ENCODE measurements around the gene CFAP58.
"Not testable (repeated sequence)": the region's sequence is repeated elsewhere in the genome, so short reads cannot be mapped to it uniquely, and the experiment has no call there.

CFAP58 gene

DNA sequence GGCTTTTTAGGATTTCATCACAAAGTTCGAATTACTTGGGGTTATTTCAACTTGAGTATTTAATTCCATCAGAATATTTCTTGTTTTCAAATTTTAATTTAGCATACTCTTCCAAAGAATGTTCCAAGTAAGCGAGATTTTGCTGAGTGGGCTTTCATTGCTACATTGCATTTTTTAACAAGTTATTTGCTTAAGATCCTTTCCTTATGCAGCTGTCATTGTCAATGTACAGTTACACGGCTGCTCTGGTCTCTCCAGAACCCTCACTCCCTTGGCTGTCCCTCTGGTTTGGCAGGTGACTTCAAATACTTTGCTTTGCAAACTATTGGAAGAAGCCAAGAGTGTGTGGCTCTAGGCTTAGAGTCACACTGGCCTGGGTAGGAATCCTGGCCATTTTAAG lies 80.0 kb downstream of the CFAP58 start:
- no peak for DNase-seq (ENCODE audit: low read depth in 2 of 2)

DNA sequence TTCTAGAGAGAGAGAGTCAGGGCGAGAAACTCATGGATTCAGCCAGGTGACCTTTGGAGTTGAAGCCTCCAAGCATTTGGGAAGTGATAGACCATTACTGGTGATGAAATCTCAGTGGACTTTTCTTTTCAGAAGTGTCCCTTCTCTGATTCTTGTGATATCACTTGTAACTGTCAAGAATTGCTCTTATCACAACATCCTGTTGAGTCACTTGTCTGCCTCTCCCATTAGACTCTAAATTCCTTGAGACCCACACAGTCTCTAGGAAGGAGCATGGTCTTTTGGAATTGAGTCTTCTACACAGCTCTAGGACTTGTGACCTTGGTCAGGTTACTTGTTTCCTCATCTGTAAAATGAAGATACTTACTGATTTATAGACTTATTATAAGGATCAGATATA lies 81.0 kb downstream of the CFAP58 start:
- no peak for DNase-seq (ENCODE audit: low read depth in 2 of 2)

DNA sequence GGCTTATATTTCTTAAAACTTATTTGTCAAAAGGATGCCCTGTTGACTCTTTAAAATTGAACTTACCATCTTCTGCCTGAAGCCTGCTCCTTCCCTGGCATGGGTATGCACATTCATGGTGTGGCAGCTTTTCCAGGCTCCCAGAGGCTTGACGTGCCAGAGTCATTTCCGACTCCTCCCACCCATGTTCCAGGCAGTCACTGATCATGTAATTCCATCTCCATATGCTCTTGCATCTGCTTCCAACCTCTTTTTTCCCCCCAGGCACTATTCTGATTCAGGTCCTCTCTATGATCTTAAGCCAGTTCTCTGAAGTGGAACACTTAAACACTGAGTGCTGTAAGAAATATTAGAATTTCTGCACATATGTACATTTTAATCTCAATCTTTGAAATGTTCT lies 82.2 kb downstream of the CFAP58 start:
- no peak for DNase-seq (ENCODE audit: low read depth in 2 of 2)

DNA sequence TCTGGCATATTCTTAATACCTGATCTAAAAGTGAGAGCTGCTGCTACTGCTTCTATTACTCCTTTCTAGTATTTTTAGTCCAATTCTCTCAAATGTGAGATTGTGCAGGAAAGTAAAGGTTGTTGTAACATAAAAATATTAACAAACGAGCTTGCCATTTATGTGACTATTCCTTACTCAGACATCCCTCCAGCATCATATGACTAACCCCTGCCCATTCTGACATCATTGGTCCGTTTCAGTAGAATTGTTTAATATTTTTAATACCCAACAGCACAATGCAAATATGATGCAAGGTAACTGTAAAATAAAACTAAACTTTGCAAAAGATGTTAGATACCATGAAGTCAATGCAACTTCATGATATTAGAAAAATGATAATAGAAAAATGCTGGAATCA lies 83.6 kb downstream of the CFAP58 start:
- no peak for DNase-seq (ENCODE audit: low read depth in 2 of 2)

DNA sequence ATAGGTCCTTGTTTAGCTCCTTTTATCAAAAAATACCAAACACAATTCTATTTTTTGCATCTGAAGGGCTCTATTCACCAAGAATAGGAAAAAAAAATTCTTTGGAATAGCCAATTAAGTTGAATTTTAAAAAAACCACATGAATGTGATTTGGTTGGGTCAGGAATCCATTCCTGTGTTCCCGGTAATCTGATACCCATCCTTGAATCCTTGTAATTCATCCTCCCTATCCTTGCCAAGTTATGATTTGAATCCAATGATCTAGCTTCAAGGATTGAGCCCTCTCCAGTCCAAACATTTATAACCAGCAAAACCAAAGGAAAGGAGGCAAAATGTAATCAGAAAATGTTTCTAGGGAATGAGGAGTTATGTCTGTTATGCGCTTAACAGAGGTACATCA lies 86.6 kb downstream of the CFAP58 start:
- no peak for DNase-seq (ENCODE audit: low read depth in 2 of 2)

DNA sequence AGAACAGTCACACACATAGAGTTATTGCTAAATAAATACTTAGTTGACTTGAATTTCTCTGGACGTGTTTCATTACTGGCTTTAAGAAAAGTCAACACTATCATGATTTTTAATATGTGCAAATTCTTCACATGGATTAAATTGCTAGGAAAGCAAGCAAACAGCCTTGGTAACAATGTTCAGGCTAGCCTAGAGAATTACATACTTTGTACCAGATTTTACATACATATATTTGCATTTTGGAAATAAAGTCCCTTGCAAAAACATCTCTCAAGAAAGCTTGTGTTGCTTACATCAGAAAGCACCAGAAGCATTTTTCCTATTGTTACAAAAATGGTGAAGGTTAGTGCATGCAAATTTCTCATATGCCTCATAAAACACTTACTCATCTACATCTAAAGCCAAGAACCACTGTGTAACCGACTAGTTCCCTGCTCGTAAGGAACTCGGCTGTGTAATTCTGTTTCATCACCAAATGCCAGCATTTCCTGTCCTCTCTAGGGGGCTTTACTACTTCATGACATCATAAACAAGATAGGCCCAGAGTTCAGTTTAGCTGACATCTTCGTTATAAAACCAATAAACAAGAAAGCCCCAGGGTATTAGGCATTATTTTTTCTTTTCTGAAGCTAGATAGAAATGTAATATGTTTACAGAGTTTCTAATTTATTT lies 87.8 kb downstream of the CFAP58 start:
- DNase-seq (ENCODE audit: low read depth in 2 of 2) = no peak

DNA sequence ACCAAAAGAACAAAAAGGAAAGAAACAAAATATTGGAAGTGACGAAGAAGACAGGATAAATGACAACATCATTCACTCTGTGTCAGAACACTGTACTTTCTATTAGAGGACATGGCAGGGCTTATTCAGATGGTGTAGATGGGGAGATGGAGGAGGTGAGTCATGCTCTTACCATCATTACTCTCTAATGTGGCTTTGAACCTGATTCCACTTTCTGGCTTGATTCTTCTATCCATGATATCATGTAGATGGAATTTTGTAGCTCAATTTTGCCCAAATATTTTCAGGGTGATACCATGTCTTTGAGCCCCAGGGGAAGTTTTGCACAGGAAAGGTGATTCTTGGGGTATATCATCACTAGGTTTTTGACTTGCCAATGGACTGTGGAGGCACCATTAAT lies 91.7 kb downstream of the CFAP58 start:
- DNase-seq (ENCODE audit: low read depth in 2 of 2) = no peak

DNA sequence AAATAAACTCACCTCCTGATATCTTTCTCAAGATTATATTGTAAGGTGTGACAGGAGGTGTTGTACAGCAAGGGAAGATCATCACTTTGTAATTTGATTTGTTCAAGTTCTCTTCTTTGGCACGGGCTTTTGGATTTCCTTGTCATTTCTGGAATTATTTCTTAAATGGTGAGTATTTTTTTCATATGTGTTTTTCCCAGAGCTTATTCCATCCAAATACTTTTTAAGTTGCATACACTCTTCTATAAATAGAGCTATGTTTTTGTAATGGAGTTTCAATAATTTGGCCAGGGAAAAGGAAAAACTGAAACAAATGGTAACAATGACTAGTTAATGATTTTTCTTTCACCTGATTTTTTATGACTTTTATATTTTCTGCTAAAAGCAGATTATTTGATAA lies 92.5 kb downstream of the CFAP58 start:
- no peak for DNase-seq (ENCODE audit: low read depth in 2 of 2)

DNA sequence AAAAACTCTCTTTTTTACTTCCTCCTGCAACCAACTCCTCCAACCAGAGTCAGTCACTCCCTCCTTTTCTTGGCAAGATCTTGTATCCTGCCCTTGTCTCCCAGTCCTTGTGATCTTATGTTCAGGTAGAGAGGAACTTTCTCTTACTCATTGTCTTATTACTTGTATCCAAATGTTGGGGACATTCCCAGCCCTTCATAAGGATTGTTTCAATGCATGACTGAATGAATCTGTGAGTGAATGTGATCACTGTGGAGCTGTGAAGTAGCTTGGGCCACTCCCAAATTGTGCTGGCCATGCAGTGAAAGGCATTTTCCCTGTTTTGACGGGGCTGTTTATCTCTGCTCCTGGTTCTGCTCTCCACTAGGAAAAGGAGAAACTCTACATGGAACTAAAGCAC lies 93.7 kb downstream of the CFAP58 start:
- DNase-seq (ENCODE audit: low read depth in 2 of 2) = no peak

DNA sequence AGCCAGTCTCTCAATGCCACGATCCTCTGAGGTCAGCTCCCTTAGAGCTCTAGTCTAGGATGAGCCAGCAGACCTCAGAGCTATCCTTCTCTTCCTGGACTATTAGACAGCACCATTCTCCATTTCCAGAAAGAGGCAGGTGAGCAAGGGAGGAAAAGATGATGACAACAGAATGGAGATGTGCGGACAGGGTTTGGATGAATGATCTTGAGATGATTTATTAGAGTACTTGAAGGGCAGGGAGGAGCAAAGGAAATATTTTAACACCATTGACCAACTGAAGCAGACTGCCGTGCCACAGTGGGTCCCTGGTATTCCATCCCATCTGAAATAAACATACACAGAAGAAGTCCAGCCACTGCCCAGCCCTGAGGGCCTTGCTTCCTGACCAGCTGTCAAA lies 94.3 kb downstream of the CFAP58 start:
- no peak for DNase-seq (ENCODE audit: low read depth in 2 of 2)

DNA sequence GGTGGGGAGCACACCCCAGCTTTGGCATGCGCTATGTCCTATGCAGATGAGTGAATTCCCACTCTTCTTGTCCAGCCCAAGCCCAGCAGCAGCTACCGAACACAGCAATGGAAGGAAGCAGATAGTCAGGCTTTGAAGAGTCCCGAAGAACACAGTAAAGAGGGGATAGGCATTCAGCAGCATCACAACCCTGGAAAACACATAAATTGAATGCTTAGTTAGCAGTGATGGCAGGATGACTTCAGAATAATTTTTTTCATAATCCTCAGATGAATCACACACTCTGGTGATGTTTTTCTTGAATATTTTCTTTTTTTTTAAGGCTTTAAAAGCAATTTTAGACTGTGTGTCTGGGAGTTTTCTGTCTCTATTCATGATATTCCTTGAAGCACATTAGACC lies 95.8 kb downstream of the CFAP58 start:
- no peak for DNase-seq (ENCODE audit: low read depth in 2 of 2)

DNA sequence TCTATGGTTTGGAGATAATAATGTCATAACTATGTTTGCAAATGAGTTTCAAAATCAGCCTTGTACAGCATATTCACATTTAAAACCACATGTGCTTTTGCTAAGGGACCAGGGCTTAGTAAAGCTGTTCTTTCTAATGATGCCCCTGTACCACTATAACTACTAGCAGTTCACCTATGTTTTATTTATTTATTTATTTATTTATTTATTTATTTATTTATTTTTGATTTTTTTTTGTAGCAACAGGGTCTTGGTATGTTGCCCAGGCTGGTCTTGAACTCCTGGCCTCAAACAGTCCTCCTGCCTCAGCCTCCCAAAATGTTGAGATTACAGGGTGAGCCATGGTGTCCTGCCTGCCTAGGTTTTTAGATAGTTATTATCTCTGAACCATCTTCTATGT lies 96.9 kb downstream of the CFAP58 start:
- DNase-seq (ENCODE audit: low read depth in 2 of 2) = no peak

DNA sequence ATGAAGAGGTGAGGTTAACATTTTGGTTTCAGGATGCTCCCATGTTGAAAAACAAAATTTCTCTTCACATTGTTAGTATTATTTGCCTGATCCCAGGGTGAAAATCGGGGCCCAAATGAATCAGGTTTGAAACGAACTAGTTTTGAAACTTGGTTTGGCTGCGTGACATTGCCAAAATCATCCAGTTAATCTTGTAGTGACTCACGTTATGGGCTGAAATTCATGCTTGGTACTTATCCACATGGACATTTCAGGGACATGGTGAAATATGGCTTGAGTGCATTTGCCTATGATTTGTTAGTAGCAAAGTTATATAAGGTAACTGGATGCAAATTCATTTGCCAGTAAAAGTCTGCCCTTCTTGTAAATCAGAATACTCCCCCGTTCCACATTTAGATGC lies 97.3 kb downstream of the CFAP58 start:
- DNase-seq (ENCODE audit: low read depth in 2 of 2) = no peak

DNA sequence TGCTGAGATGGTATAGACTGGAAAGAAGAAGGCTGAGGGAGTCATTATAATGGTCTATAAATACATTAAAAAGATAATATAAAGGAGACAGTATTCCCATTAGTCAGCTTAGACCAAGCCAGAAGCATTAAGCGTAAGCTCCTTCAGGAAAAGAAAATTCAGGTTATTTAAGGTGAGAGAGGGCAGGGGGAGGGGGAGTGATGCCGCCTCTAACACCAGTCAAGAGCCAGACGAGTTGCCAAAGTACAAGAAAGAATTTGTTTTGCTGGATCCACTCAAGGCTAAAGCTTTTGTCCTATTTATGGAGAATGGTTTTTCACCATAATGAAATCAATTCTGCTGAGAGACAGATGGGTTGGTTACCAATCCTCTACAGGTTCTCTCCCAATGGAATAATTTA lies 99.3 kb downstream of the CFAP58 start:
- DNase-seq (ENCODE audit: low read depth in 2 of 2) = no peak

DNA sequence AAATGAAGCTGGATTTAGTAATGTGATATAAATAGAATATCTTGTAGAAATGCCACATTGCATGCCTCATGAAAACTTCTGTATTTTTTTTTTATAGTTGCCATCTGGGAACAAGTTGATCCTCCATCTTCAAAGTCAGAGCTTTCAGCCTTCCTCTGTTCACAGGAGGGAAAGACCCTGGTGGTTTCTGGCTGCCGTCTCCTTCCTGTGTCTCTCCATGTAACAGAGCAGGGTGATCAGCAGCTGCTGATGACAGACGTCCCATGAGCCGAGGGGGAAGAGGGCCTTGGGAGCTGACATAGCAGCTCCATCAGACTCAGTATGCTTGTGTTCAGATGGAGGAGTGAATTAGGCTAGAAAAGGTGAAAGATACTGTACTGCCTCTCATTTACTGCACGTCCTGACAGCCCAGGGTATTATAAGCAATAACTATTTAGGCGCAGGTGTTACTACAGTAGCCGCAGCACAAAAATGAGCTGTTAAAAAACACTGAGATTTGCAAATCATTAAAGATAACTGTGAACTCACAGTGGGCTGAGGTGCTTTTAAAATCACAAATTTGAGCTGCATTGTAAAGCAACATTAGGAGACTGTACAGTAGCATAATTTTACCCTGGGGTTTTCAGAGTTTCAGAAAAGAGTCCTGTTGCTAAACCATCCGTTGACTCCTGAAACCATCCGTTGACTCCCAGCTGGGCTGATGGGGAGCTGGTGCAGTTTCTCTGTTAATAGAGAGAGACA lies 103.3 kb downstream of the CFAP58 start:
- no peak for DNase-seq (ENCODE audit: low read depth in 2 of 2)

DNA sequence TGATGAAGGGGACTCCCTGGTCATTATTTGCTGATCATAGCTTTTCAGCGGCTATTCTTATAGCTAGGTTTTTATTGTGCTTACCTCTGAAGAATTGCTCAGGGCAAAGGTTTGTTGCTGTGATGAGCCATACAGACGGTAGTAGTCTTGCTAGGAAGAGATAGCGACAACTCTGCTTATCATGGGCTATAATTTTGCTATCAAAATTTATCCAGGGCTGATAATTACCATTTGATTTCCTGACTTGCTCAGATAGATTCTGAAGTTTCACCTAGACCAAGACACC lies 103.9 kb downstream of the CFAP58 start:
- DNase-seq (ENCODE audit: low read depth in 2 of 2) = no peak

DNA sequence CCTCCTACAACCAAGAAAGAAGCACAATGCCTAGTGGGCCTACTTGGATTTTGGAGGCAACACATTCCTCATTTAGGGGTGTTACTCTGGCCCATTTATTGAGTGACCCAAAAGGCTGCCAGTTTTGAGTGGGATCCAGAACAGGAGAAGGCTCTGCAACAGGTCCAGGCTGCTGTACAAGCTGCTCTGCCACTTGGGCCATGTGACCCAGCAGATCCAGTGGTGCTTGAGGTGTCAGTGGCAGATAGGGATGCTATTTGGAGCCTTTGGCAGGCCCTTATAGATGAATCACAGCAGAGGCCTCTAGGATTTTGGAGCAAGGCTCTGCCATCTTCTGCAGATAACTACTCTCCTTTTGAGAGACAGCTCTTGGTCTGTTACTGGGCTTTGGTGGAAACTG lies 111.9 kb downstream of the CFAP58 start:
- not testable (repeated sequence) for DNase-seq (ENCODE audit: low read depth in 2 of 2)

DNA sequence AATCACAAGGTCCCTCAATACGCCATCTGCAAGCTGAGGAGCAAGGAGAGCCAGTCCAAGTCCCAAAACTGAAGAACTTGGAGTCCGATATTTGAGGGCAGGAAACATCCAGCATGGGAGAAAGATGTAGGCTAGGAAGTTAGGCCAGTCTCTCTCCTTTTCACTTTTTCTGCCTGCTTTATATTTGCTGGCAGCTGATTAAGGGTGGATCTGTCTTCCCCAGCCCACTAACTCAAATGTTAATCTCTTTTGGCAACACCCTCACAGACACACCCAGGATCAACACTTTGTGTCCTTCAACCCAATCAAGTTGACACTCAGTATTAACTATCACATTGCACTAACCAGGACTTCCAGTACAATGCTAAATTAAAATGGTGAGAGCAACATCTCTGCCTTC lies 115.2 kb downstream of the CFAP58 start:
- DNase-seq (ENCODE audit: low read depth in 2 of 2) = not testable (repeated sequence)

DNA sequence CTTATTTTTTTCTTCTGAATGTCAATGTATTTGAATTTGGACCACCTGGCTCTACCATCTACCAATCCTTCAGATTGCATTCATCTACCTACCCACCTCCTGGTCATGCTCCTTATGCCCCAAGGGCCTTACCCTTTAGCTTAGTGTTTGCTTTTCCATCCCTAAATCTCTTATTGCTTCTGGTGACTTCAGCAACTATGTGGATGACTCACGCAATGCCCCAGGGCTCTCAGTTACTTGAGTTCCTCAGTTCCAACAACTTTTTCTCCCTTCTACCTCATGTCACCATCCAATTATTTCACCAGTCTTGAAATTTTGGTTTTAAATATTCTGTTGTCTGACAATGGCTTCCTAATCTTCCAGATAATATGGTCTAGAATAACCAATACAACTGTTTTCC lies 118.9 kb downstream of the CFAP58 start:
- DNase-seq (ENCODE audit: low read depth in 2 of 2) = no peak

DNA sequence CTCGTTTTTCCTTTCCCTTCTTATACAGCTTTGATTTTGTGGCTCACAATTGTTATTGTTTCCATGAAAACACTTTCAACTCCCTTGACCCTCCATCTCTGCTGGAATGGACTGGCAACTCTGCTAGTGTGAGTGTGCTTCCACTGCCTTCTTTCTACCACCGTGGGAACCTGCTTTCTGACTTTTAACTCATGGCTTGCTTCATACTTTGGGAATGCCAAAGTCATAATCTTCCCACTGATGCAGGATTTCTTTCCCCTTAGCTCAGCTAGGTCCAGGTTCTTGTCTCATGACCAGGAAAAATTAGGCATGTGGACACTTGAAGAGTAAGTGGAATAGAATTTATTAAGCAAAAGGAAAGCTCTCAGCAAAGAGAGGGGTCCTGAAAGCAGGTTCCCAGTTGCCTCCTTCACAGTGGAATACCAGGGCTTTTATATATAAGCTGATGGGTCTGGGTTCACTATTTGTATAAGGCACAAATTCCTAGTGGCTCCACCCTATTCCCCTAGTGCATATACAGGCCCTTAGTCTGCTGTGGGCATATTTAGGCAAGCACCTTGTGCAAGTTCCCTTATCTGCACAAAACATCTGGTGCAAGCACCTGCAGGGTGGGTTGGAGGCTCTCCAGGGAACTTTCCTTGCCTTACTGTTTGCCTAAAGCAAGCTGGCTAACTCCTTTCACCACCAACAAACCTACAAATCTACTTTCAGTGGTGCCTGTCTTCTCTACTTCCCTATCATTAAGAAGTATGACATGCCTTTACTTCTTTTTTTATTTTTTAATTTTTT lies 119.5 kb downstream of the CFAP58 start:
- no peak for DNase-seq (ENCODE audit: low read depth in 2 of 2)

DNA sequence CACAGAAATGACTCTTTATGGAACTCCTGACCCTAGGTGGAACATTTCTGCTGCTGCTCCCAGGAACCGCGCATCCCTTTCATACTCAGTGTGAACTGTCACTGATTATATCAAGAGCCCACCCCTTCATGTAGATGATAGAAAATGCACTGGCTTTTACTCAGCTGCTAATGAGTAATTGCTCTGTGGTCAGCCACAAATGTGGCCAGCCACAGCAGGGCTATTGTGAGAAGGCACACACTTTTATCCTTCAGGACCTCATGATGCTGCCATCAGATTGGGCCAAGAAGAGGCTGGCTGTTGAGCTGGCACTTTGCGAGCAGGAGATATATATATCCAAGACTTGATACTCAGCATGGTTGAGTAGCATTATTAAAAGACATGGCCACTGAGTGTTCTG lies 124.7 kb downstream of the CFAP58 start:
- DNase-seq (ENCODE audit: low read depth in 2 of 2) = no peak

DNA sequence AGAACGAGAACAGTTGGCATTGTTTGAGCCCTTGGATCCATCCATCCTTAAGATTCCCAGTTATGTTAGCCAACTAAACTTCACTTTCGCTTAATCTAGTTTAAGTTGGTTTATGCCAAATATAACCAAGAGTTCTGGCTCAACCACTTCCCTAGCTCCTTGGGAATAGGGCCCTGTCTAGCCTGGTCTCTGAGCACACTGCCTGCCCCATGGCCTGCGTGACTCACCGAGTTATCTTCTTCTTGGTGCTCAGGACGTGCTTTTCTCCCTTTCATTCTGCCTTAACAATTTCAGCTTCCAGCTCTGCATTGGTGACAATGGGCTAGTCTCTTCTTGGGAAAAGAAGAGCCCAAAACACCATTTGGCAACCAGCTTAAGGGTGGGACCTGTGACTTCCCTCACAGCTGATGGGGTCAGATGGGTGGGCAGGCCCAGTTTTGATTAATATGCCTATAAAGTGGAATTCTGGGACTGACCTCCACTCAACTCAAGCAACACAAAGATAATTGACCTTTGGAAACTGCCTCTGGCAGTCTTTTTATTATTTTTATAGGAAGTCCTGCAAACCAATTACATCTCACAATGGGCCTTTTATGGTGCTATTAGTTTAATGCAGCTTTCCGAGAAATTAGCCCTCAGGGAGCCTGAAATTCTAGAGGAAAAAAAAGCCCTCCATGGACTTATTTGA lies 126.4 kb downstream of the CFAP58 start:
- DNase-seq (ENCODE audit: low read depth in 2 of 2) = no peak

DNA sequence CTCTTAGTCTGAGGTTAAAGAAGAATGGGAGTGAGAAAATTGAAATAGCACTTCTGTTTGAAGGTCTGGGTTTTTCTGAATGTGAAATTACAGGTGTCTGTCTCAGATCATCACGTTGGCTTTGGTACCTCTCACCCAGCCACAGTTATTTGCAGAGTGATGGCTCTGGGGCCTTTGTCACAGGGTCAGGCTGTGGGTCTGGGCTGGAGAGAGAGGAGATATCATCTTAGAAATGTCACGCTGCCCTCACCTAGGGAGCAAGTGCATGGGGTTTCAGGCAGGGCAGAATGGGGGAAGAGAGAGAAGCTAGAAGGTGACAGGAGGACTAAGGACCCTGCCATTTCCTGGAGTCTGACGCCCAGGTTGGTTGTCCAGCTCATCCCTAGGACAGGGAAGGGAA lies 127.2 kb downstream of the CFAP58 start:
- no peak for DNase-seq (ENCODE audit: low read depth in 2 of 2)
